GM21576 (cell line): ENCODE results near the gene SPAG4.
A peak's percentile ranks its signal among the peaks of the same experiment; 100 is the strongest.

ENCODE experiments used
- ATAC-seq: cut with Tn5 transposase; IDR thresholded peaks from one replicate; pipeline ENCODE4 v1.9.1; 2021; ENCODE audit warnings: mild to moderate bottlenecking, moderate library complexity; ENCODE audit not compliant: unreplicated experiment

Gene SPAG4

DNA sequence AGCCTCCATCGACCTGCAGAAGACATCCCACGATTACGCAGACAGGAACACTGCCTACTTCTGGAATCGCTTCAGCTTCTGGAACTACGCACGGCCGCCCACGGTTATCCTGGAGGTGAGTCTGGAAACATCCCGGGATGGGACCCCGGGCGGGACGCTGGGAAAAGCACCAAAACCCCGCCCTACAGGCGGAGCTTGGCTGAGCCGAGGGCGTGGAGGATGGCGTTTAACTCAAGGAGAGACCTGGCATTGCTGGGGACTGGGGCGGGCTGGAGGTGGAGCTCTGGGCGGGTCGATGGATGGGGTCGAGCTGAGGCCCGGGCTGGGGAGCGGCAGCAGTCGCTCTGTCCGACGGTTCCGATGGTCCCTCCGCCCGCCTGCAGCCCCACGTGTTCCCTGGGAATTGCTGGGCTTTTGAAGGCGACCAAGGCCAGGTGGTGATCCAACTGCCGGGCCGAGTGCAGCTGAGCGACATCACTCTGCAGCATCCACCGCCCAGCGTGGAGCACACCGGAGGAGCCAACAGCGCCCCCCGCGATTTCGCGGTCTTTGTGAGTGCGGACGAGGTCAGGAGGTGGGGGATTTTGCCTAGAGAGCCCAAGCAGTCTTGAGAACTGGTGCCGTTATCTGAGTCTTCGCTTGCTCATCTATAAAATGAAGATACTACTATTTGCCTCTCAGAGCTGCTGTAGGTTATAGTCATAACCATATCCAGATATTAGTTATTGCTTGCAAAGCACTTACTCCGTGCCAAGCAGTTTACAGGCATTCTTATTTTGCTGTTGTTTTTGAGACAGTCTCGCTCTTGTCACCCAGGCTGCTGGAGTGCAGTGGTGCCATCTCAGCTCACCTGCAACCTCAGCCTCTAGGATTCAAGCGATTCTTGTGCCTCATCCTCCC, 3.8 kb downstream of the SPAG4 start:
- ATAC-seq, result peak; percentile 29

DNA sequence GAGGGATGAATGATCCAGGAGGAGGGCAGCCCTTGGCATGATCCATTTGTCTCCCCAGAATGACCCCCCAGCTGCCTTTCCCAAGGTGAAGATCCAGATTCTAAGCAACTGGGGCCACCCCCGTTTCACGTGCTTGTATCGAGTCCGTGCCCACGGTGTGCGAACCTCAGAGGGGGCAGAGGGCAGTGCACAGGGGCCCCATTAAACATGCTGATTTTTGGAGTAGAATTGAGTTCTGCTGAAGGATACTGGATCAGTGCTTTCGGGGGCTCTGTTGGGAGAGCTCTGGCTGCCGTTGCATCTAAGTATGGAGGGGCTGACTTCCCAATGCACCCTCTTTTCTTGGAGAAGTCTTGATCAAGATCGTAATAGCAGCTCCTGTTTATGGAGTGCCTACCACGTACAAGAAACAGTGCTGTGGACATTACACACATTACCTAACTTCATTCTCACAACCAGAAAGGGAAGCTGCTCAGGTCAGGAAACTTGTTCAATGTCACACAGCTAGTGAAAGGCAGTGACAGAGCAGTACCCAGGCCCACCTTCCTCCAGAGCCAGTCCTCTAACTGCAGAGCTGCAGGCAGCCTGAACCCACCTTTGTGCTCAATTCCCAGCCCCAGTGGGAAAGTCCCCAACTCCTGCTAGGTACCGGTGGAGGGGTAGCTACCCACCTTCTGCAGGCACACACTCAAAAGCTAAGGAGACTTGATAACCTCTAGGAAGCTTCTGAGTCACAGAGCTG, 5.4 kb downstream of the SPAG4 start:
- ATAC-seq, result no peak

DNA sequence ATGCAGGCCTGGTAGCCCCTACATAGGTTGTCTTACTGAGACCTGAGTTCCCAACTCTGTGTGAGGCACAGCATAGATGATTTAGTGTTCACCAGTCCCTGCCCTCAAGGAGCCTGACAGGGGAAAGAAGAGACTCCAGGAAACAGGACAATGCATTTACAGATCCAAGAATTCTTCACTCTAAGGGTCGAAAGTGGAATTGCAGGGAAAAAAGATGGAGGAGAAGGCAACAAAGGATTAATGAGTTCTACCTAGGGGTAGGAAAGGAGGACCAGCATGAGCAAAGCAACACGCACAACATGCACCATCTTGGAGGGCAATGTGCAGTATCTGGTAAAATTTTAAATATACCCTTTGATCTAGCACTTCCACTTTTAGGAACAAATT, 5.9 kb downstream of the SPAG4 start:
- ATAC-seq, result no peak

DNA sequence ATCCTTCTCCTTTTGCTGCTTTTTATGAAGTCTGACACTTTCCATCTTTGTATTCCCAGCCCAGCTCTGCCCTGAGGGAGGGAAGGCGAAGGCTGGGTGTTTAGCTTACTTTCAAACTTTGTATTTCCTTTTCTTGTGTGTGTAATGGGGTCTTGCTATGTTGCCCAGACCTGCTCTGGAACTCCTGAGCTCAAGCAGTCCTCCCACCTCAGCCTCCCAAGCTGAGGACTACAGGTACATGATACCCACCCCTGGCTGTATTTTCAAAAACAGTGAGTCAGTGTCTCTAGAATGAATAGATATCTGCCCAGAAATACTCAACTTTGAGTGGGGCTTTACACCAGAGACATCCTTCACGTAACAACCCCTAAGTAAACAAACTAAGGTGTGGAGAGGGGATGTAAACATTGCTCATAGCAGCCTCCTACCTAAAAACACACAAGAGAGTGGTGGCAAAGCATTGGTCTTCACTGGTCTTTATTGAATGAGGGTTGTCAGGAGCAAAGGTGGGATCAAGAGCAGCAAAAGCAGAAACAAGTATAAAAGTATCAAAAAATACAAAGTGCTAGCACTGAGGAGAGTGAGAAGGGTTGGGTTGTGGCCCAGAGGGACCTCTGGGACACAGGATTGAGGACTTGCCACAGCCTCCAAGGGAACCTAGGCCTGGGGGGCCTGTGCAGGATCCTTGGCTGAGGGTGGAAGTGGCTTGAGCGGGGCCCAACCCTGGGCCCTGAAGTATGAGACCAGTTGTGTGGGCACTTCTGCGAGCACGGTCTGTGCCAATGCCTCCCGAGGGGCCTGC, 10.2 kb downstream of the SPAG4 start:
- no peak for ATAC-seq

GRCh38 chr20:35626386-35627001, 10.9 kb downstream of the SPAG4 start:
- ATAC-seq, result no peak

DNA sequence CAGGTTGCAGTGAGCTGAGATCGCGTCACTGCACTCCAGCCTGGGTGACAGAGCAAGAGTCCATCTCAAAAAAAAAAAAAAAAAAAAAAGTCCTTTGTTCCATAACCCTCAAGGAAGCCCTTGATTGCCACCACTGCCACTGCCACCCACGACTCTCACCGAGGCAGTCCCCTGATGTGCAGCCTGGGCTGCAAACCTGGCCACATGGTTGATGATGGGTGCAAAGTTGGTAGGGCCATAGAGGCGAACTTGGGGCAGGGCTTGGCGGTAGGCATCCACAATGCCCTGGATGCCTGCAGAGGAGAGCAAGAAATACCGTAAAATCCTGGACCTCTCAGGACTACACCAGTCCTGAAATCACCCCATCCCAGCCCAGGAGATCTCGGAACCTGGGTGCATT, 11.5 kb downstream of the SPAG4 start:
- no peak for ATAC-seq

GRCh38 chr20:35629427-35630145, 14.0 kb downstream of the SPAG4 start:
- no peak for ATAC-seq

DNA sequence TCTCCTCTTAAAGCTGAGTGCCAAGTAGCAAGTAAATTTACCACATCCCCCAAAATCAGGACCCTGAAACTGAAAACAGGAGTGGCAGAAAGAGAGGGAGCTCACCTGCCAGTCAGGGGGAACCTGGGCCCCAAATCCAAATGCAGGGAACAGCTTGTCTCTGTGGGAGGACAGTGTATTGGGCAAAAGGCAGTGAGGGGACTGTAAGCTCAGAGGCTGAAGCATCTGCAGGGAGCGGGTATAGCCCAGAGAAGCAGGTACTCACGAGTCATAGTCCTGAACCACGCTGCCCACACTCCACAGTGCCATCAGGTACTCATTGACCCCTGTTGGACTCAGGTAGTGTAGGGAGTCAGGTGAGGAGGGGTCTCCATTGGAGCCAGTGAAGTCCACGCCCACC, 15.0 kb downstream of the SPAG4 start:
- no peak for ATAC-seq

DNA sequence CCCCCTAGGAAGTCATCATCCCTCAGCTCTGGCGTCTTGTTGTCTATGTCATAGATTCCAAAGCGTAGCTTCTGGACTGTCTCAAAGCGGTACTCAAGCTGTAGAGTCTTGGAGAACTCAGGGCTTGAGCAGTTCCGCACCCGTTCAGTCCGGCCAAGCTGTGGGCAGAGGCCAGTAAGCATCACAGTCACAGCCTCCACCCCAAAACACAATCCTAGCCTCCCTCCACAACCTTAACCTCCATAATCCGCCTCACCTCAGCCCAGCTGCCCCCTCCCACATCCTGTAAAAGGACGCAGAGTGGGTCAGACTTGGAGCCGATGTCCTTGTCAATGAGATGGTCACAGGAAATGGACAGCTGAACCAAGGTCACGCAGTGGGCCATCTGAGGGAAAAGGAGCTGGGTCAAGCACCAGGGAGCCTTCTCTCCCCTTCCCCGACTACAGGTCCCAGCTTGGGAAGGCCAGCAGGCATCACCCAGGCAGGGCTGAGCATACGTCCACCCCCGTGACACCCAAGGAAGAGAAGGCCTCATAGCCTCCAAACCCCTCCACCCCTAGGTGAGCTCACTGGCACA, 17.0 kb downstream of the SPAG4 start:
- ATAC-seq, result no peak

DNA sequence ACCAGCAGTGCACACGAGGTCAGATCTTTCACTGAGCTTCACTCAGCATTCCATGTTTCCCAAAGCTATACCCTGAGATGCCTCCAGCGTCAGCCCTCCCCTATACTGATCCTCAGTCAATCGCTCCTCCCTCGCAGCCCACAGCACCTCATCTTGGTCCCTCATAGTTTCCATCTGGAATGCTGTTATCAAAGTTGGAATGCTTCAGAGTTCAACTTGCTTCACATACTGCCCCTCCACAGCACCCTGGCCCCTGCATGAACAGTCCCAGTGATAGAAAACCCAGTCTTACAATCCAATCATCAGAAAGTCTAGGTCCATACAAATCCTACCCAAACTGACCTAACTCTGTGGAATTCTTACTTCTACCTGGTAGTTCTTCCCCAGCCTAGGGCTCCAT, 20.0 kb downstream of the SPAG4 start:
- no peak for ATAC-seq

DNA sequence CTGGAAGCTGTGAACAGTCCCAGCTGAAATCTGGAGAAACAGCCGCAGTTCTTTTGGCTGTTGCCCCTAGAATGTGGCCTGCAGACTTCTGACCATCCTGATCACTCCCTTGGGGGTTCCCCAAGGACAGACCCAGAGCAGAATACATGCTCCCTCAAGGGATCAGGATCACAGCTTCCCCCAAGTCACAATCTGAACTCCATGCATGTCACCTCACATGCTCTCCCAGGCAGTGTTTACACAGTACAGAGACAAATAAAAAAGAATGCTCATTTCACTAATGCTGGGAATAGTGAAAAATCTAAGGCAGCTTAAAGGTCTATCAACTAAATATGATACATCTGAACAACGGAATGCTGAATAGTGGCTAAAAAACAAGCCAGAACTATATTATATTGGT, 20.5 kb downstream of the SPAG4 start:
- ATAC-seq, result no peak

DNA sequence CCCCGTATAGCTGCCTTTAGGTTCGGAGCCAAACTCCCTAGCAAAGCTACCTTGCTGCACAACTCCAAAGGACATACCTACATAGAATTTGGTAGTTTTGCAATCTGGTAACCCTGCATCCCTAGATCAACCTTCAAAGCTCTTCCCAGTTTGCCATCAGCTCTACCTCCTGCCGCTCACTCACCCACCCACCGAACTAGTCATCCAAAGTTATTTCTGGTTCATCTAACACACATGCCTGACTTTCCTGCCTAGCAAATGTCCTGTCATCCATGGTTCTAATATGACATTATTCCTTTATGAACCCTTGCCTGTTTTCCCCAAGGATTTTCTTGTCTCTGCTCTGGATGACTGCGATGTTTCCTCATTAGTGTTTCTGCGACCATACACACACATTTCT, 21.6 kb downstream of the SPAG4 start:
- no peak for ATAC-seq

GRCh38 chr20:35638751-35639150, 23.1 kb downstream of the SPAG4 start:
- ATAC-seq, result no peak

GRCh38 chr20:35640724-35641123, 25.1 kb downstream of the SPAG4 start:
- ATAC-seq, result no peak

- no peak for ATAC-seq
Observed at GRCh38 chr20:35641743-35642142, 26.1 kb downstream of the SPAG4 start.

- ATAC-seq, result no peak
Observed at GRCh38 chr20:35643045-35643444, 27.4 kb downstream of the SPAG4 start.

DNA sequence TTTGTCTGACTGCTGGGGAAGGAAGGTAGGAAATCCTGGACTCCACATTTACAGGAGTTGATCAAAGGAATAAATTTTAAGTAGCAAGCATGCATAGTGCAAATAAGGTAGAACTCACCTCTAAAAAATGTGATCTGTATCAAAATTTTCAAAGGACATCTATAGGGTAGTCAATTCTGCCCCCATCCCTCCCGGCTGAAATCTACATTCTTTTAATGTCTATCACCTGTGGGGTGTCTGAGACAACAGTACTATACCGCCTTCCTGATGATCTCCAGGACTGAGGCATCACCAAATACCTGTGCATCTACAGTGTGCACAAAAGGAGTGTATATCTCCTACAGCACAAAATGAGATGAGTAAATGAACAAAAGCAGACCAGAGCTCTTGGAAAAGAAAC, 29.2 kb downstream of the SPAG4 start:
- no peak for ATAC-seq

- no peak for ATAC-seq
Observed at GRCh38 chr20:35648836-35649235, 33.2 kb downstream of the SPAG4 start.

GRCh38 chr20:35650632-35651031, 35.0 kb downstream of the SPAG4 start:
- ATAC-seq, result no peak

GRCh38 chr20:35651958-35652357, 36.3 kb downstream of the SPAG4 start:
- ATAC-seq, result no peak
